ENCODE data around the gene UGGT2.

Gene UGGT2

GRCh38 chr13:95752677-95753076, 300.5 kb downstream of the UGGT2 start:
- H3K27ac ChIP-seq = no peak overlapping the region
- TF ChIP-seq CTCF (conservative IDR thresholded peaks at IDR 0.05) (no peak), ZFX (IDR thresholded peaks at IDR 0.05) (no peak)

All from C4-2B (cell line).